B cell (primary cell): ENCODE measurements around the gene SLC22A12. TPM values are rescaled to one million over a fixed set of nuclear protein-coding genes. Genes with fewer than 3 reads are reported as not detected.

Source experiments
- ATAC-seq: fragments of 200-7000 bp; cut with Tn5 transposase; one replicate; pipeline ENCODE4 v1.10.0; 2021; ENCODE audit warnings: low read depth, mild to moderate bottlenecking, moderate number of reproducible peaks, moderate library complexity
- CTCF ChIA-PET: fragments of 350-600 bp; sonication (Branson Sonifier 250); formaldehyde crosslinking; loops from one replicate; lab custom pipeline; 2021; ENCODE audit warnings: antibody characterized with exemption, inconsistent platforms; lab: Charles Lee
- POLR2A ChIA-PET: fragments of 350-600 bp; sonication (Branson Sonifier 250); formaldehyde crosslinking; loops from one replicate; lab custom pipeline; 2021; ENCODE audit warnings: antibody characterized with exemption; lab: Charles Lee
- DNase-seq: peaks from one replicate; pipeline ENCODE4 v3.0.0; 2013
- H2AFZ ChIP-seq: 2 replicates; pipeline ENCODE4 v1.6.1; 2012; ENCODE audit warnings: mild to moderate bottlenecking, low read depth, low read length; ENCODE audit not compliant: insufficient read depth, poor library complexity, severe bottlenecking
- H3K27ac ChIP-seq, 2 donors: 1 replicate in 1 of 2; 2 replicates in 1 of 2; pipeline ENCODE4 v1.5.1; 2012 to 2013; ENCODE audit warnings: low read length in 2 of 2, mild to moderate bottlenecking in 2 of 2, moderate library complexity in 1 of 2
- H3K27me3 ChIP-seq, 4 experiments: fragments of 200-600 bp in 1 of 4; sonication (generic) in 1 of 4; replicated peaks in 1 of 4; 1 replicate in 2 of 4; 2 replicates in 2 of 4; pipeline versions ENCODE4 v1.6.1 to v1.7.0; 2013 to 2016; ENCODE audit warnings: low read length in 3 of 4, mild to moderate bottlenecking in 2 of 4, mixed read lengths in 1 of 4, moderate library complexity in 1 of 4; ENCODE audit not compliant: insufficient read depth in 4 of 4, control insufficient read depth in 3 of 4; ENCODE audit errors: control extremely low read depth in 1 of 4
- H3K36me3 ChIP-seq, 2 experiments: replicated peaks in 1 of 2; 1 replicate in 1 of 2; 2 replicates in 1 of 2; pipeline versions ENCODE4 v1.6.1 to v1.7.1; 2013; ENCODE audit warnings: low read length in 1 of 2; ENCODE audit not compliant: insufficient read depth in 2 of 2, control insufficient read depth in 1 of 2; ENCODE audit errors: control extremely low read depth in 1 of 2, extremely low read depth in 1 of 2
- H3K4me1 ChIP-seq, 2 donors: fragments of 200-600 bp in 1 of 2; sonication (generic) in 1 of 2; 1 replicate in 1 of 2; 2 replicates in 1 of 2; pipeline versions ENCODE4 v1.5.1 to v1.6.1; 2013 to 2017; ENCODE audit warnings: low read length in 2 of 2; ENCODE audit not compliant: control insufficient read depth in 2 of 2, insufficient read depth in 2 of 2
- H3K4me2 ChIP-seq: replicated peaks from 2 replicates; pipeline ENCODE3; 2012; ENCODE audit warnings: mild to moderate bottlenecking, low read depth, low read length; ENCODE audit not compliant: poor library complexity, severe bottlenecking
- H3K4me3 ChIP-seq, 5 experiments: fragments of 200-600 bp in 1 of 5; sonication (generic) in 1 of 5; 1 replicate in 3 of 5; 2 replicates in 2 of 5; pipeline versions ENCODE4 v1.5.1 to v1.7.0; 2011 to 2016; ENCODE audit warnings: low read length in 4 of 5, mild to moderate bottlenecking in 4 of 5, low read depth in 2 of 5, control low read depth in 1 of 5, moderate library complexity in 1 of 5; ENCODE audit not compliant: insufficient read depth in 1 of 5; ENCODE audit errors: control extremely low read depth in 1 of 5, extremely low read depth in 1 of 5
- H3K79me2 ChIP-seq: fragments of 200-600 bp; sonication (generic); one replicate; pipeline ENCODE4 v1.6.0; 2016; ENCODE audit warnings: low read length; ENCODE audit not compliant: control insufficient read depth, insufficient read depth
- H3K9ac ChIP-seq: fragments of 200-600 bp; sonication (generic); 2 replicates; pipeline ENCODE4 v1.6.1; 2017; ENCODE audit warnings: mild to moderate bottlenecking, low read length, moderate library complexity
- H3K9me3 ChIP-seq, 3 donors: one replicate each; pipeline versions ENCODE4 v1.6.1 to v1.7.1; 2013; ENCODE audit warnings: low read length in 2 of 3; ENCODE audit not compliant: control insufficient read depth in 2 of 3, insufficient read depth in 1 of 3; ENCODE audit errors: control extremely low read depth in 1 of 3
- H4K20me1 ChIP-seq: 2 replicates; pipeline ENCODE4 v1.6.0; 2012; ENCODE audit warnings: mild to moderate bottlenecking, low read length; ENCODE audit not compliant: insufficient read depth, control insufficient read depth, poor library complexity, severe bottlenecking
- H3K27ac Mint-ChIP-seq: one replicate; pipeline ENCODE4 v1.8.0; 2021; ENCODE audit warnings: mixed read lengths
- H3K27me3 Mint-ChIP-seq: one replicate; pipeline ENCODE4 v1.8.0; 2021; ENCODE audit warnings: mixed read lengths
- H3K4me1 Mint-ChIP-seq: one replicate; pipeline ENCODE4 v1.8.0; 2021; ENCODE audit warnings: mixed read lengths
- H3K4me3 Mint-ChIP-seq: one replicate; pipeline ENCODE4 v1.8.0; 2021; ENCODE audit warnings: mixed read lengths
- H3K9me3 Mint-ChIP-seq: one replicate; pipeline ENCODE4 v1.8.0; 2022; ENCODE audit warnings: mixed read lengths; ENCODE audit not compliant: insufficient read depth
- CTCF ChIP-seq: fragments of 200-600 bp; IDR thresholded peaks from one replicate; pipeline ENCODE4 v1.8.0; 2022; ENCODE audit warnings: antibody characterized with exemption, mild to moderate bottlenecking
- EZH2 ChIP-seq: IDR thresholded peaks from 2 replicates; pipeline ENCODE4 v1.6.1; 2012; ENCODE audit warnings: borderline replicate concordance, low read depth, mild to moderate bottlenecking, moderate library complexity, low read length; ENCODE audit not compliant: insufficient read depth, poor library complexity, severe bottlenecking
- WGBS: methylation state at CpG from one replicate; pipeline ENCODE4 v1.1.5; 2013; ENCODE audit warnings: missing lambda C conversion rate; ENCODE audit not compliant: insufficient coverage; 5-methylcytosine and 5-hydroxymethylcytosine counted together
- intact Hi-C: fragments of 100-400 bp; cut with micrococcal nuclease; formaldehyde crosslinking; loops from one replicate; pipeline ENCODE4 v1.10.0; 2022
- polyA plus RNA-seq: library from polyadenylated mRNA; depleted of rRNA; stranded (reverse); fragments of >200 nt; gene quantifications from 2 replicates; pipeline ENCODE4 v1.2.3, GENCODE V29; 2012
- total RNA-seq, 2 donors: library from RNA; stranded (reverse); fragments of 120-200 nt in 1 of 2; gene quantifications; 1 replicate in 1 of 2; 2 replicates in 1 of 2; pipeline versions ENCODE4 v1.2.3 to v1.2.4, GENCODE V29; 2013 to 2022

SLC22A12 gene
- total and polyA plus RNA-seq, 2 donors (not counting 1 experiment from before 2014, with no cell fraction given) = not detected

- H3K27me3 Mint-ChIP-seq = peaks cover 11% of the 10 kb centered on the region
- H3K9ac ChIP-seq = no peak overlapping the region
- H3K9me3 Mint-ChIP-seq = no peaks in the 10 kb centered on the region
- CTCF ChIA-PET = no interaction called here
- H3K27me3 ChIP-seq = no peaks in the 10 kb centered on the region
- TF ChIP-seq CTCF = no peak
- TF ChIP-seq EZH2 = no peak
- no peaks in the 10 kb centered on the region for H3K79me2 ChIP-seq
- POLR2A ChIA-PET = no interaction called here
- no peak for DNase-seq
- H2AFZ ChIP-seq = no peak overlapping the region
- no peak overlapping the region for H3K27ac ChIP-seq
- H4K20me1 ChIP-seq = no peaks in the 10 kb centered on the region
- intact Hi-C loops = no loop called here
- H3K4me2 ChIP-seq = no peak overlapping the region
- H3K9me3 ChIP-seq = no peaks in the 10 kb centered on the region
- no peaks in the 10 kb centered on the region for H3K4me1 ChIP-seq
- H3K4me3 Mint-ChIP-seq = no peak overlapping the region
- no peaks in the 10 kb centered on the region for H3K4me1 Mint-ChIP-seq
- no peak overlapping the region for H3K27ac Mint-ChIP-seq
- WGBS = no CpG with 5 or more reads among the region's 3 CpGs
- no peak overlapping the region for H3K4me3 ChIP-seq
- no peaks in the 10 kb centered on the region for H3K36me3 ChIP-seq
- no peak for ATAC-seq
Observed at GRCh38 chr11:64570341-64570740, 20.7 kb upstream of the SLC22A12 start.

DNA sequence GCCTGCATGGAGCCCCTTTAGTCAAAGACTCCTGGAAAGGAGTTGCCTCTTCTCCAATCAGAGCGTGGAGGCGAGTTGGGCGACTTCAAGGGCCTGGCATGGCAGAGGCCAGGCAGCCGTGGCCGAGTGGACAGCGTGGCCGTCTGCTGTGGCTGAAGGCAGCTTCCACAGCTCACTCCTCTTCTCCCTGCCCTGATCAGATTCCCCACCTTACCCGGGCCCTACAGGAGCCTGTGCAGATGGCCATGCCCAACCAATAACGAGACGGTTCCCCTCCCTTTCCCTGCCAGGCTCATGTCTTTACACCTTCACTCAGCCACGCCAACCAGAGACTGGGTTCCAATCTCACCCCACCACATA, 20.0 kb upstream of the SLC22A12 start:
- Mint-ChIP-seq H3K4me3 (no peak overlapping the region), H3K9me3 (no peaks in the 10 kb centered on the region), H3K27me3 (peaks cover 11% of the 10 kb centered on the region), H3K4me1 (no peaks in the 10 kb centered on the region), H3K27ac (no peak overlapping the region)
- no peak for TF ChIP-seq CTCF
- TF ChIP-seq EZH2 = no peak
- no peak for ATAC-seq
- CTCF ChIA-PET = no interaction called here
- H3K4me2 ChIP-seq = no peak overlapping the region
- POLR2A ChIA-PET = no interaction called here
- WGBS = 97% methylated on average over 10 of the region's 11 CpGs
- no peak overlapping the region for H3K9ac ChIP-seq
- no peaks in the 10 kb centered on the region for H3K27me3 ChIP-seq
- H4K20me1 ChIP-seq = no peaks in the 10 kb centered on the region
- no peaks in the 10 kb centered on the region for H3K9me3 ChIP-seq
- no peak overlapping the region for H3K4me3 ChIP-seq
- no peaks in the 10 kb centered on the region for H3K79me2 ChIP-seq
- DNase-seq = no peak
- no peak overlapping the region for H3K27ac ChIP-seq
- no peak overlapping the region for H2AFZ ChIP-seq
- no peaks in the 10 kb centered on the region for H3K36me3 ChIP-seq
- intact Hi-C loops = no loop called here
- no peaks in the 10 kb centered on the region for H3K4me1 ChIP-seq
